K562 (cell line): Measurements from ENCODE around the gene LAMTOR1. TPM values are rescaled to one million over a fixed set of nuclear protein-coding genes. Genes with fewer than 3 reads are reported as not detected.

Experiments
- BMI1 ChIP-seq: fragments of 150-350 bp; IDR thresholded peaks from 2 replicates; pipeline ENCODE4 v1.6.1; 2014; ENCODE audit warnings: low read length
- BRD9 ChIP-seq: fragments of 450-650 bp; IDR thresholded peaks from 2 replicates; pipeline ENCODE4 v1.6.1; 2018; ENCODE audit warnings: low read depth; ENCODE audit not compliant: partially characterized antibody
- DACH1 ChIP-seq: fragments of 450-650 bp; IDR thresholded peaks from 2 replicates; pipeline ENCODE4 v1.6.1; 2018; ENCODE audit not compliant: partially characterized antibody
- GABPA ChIP-seq: fragments of 200-800 bp; sonication (Bioruptor generic); conservative IDR thresholded peaks from 2 replicates; pipeline ENCODE4 v1.6.1; 2016; ENCODE audit warnings: low read depth, missing genetic modification characterization, missing compliant biosample characterization
- GATAD2A ChIP-seq: fragments of 450-650 bp; IDR thresholded peaks from 2 replicates; pipeline ENCODE4 v1.6.1; 2017
- MAFG ChIP-seq: fragments of 450-650 bp; conservative IDR thresholded peaks from 2 replicates; pipeline ENCODE4 v1.6.1; 2016; ENCODE audit warnings: missing genetic modification characterization, missing compliant biosample characterization
- MEF2A ChIP-seq: IDR thresholded peaks from 2 replicates; pipeline ENCODE4 v1.6.1; 2011; ENCODE audit warnings: low read depth, mild to moderate bottlenecking, low read length, moderate library complexity; ENCODE audit not compliant: control insufficient read depth
- NCOA6 ChIP-seq: fragments of 450-650 bp; IDR thresholded peaks from 2 replicates; pipeline ENCODE4 v1.6.1; 2017; ENCODE audit warnings: mild to moderate bottlenecking
- NFYB ChIP-seq: IDR thresholded peaks from 2 replicates; pipeline ENCODE4 v1.6.1; 2011; ENCODE audit warnings: mild to moderate bottlenecking, moderate library complexity; ENCODE audit not compliant: insufficient read length; ENCODE audit errors: extremely low read depth
- PHTF2 ChIP-seq: fragments of 250-450 bp; sonication (Bioruptor Pico); IDR thresholded peaks from 2 replicates; pipeline ENCODE4 v1.5.0; 2021; ENCODE audit warnings: mild to moderate bottlenecking
- SMARCC2 ChIP-seq: fragments of 450-650 bp; IDR thresholded peaks from 2 replicates; pipeline ENCODE4 v1.6.1; 2017; ENCODE audit warnings: antibody characterized with exemption, moderate library complexity, mild to moderate bottlenecking, low read depth
- SMARCE1 ChIP-seq: fragments of 450-650 bp; IDR thresholded peaks from 2 replicates; pipeline ENCODE4 v1.7.1; 2016; ENCODE audit warnings: mild to moderate bottlenecking
- SRSF9 ChIP-seq: fragments of 200-400 bp; formaldehyde crosslinking; IDR thresholded peaks from 2 replicates; pipeline ENCODE4 v1.6.1; 2017; ENCODE audit warnings: low read depth, low read length, borderline replicate concordance
- YBX1 ChIP-seq: fragments of 450-650 bp; IDR thresholded peaks from 2 replicates; pipeline ENCODE4 v1.7.1; 2016; ENCODE audit warnings: mild to moderate bottlenecking
- ZEB2 ChIP-seq: fragments of 450-650 bp; IDR thresholded peaks from 2 replicates; pipeline ENCODE4 v1.6.1; 2016
- ZNF224 ChIP-seq: sonication (generic); formaldehyde crosslinking; IDR thresholded peaks from 2 replicates; pipeline ENCODE4 v1.8.0; 2022; ENCODE audit warnings: mild to moderate bottlenecking, missing genetic modification reagents
- ZNF253 ChIP-seq: fragments of 250-450 bp; sonication (Bioruptor Pico); conservative IDR thresholded peaks from 2 replicates; pipeline ENCODE4 v1.6.1; 2021; ENCODE audit warnings: mild to moderate bottlenecking
- ZNF431 ChIP-seq: sonication (generic); formaldehyde crosslinking; IDR thresholded peaks from 2 replicates; pipeline ENCODE4 v1.8.0; 2022; ENCODE audit warnings: mild to moderate bottlenecking, missing genetic modification reagents
- ZNF717 ChIP-seq: fragments of 250-450 bp; sonication (Bioruptor Pico); IDR thresholded peaks from 2 replicates; pipeline ENCODE4 v1.5.0; 2021
- polyA plus RNA-seq, 8 experiments: library from polyadenylated mRNA; depleted of rRNA in 4 of 8; stranded (reverse) in 5 of 8; unstranded in 3 of 8; fragments of >200 nt; fragmentation: Nextera tagmentation in 2 of 8; fragmentation: Illumina TruSeq in 1 of 8; extraction: Ambion mirVana in 2 of 8; extraction: Trizol in 1 of 8; gene quantifications; 2 replicates each; pipeline versions ENCODE4 v1.2.1 to v1.2.3, GENCODE V29; 2011 to 2014; ENCODE audit warnings: inconsistent platforms in 1 of 8, missing spikeins in 1 of 8
- total RNA-seq, 7 experiments: library from RNA; depleted of rRNA in 6 of 7; stranded (reverse); fragments of >200 nt in 6 of 7; fragmentation: Illumina TruSeq in 2 of 7; extraction: Trizol in 2 of 7; gene quantifications; 2 replicates each; pipeline versions ENCODE4 v1.2.1 to v1.2.3, GENCODE V29; 2011 to 2021; ENCODE audit warnings: low replicate concordance in 1 of 7
- TF ChIP-seq, protein P1 (sequence below), 3 experiments: IDR thresholded peaks in 2 of 3; conservative IDR thresholded peaks in 1 of 3; 2 replicates each; pipeline ENCODE4 v1.5.1; 2011 to 2012; ENCODE audit warnings: low read length in 3 of 3, mild to moderate bottlenecking in 3 of 3, control low read depth in 2 of 3, improper control_type of control experiment in 1 of 3, inconsistent platforms in 1 of 3, low read depth in 1 of 3, mixed read lengths in 1 of 3, moderate library complexity in 1 of 3; ENCODE audit not compliant: insufficient read depth in 2 of 3
- TF ChIP-seq, protein P2 (sequence below): sonication (generic); formaldehyde crosslinking; IDR thresholded peaks from 2 replicates; pipeline ENCODE4 v1.8.0; 2022; ENCODE audit warnings: missing genetic modification reagents, mild to moderate bottlenecking, moderate library complexity, borderline replicate concordance
- TF ChIP-seq, protein P3 (sequence below): fragments of 450-650 bp; IDR thresholded peaks from 2 replicates; pipeline ENCODE4 v1.6.1; 2016; ENCODE audit warnings: low read depth, mild to moderate bottlenecking, moderate library complexity
- TF ChIP-seq, protein P4 (sequence below): fragments of 450-650 bp; formaldehyde crosslinking; IDR thresholded peaks from 2 replicates; pipeline ENCODE4 v1.4.0; 2022; ENCODE audit warnings: mild to moderate bottlenecking, moderate library complexity
- TF ChIP-seq, protein P5 (sequence below): sonication (generic); formaldehyde crosslinking; IDR thresholded peaks from 2 replicates; pipeline ENCODE4 v1.8.1; 2023; ENCODE audit warnings: mild to moderate bottlenecking, missing genetic modification reagents

The LAMTOR1 gene
- total and polyA plus RNA-seq, 9 of the 15 experiments (the other 6 are each of a cell fraction or from before 2014, with no cell fraction given) = 62.6 to 104 (median 85.3) TPM

DNA sequence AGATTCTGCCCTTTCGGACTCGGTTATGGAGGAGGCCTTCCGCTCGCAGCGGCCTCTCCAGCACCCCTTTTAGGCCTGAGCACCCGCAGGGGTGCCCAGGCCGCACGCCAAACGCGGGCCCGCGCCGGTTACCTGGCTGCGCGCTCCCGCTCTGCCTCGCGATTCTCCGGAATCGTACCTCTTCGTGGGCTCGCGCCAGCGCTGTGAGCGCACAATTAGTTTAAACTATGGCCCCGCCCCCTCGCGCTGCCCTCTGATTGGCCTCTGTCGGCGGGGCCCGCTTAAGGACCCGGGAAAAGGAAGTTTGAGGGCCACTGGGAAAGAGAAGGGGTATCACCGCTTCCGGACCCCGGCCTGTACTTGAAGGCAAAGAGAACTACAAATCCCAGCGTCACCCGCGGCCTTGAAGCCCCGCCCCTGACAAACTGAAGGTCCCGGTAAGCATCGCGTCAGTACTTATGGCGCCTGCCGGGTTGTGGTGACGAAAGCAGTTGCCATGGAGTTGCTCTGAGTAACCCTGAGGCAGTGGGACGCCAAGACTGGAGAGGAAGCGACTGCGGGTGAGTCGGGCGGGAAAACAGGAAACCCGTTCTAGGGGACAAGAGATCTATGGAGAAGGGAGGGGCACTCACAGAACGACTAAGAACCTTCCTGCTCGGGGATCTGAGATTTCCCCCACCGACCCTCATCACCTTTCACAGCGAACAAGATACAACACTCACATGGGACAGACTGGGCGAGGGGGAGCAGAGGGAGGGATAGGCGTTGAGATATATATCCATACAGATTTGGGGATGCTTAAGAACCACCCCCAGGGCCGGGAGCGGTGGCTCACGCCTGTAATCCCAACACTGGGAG lies 22.5 kb downstream of the LAMTOR1 start, which contains the start of the genes LRRC51 and NUMA1 (continued):
- TF ChIP-seq, protein P1, sequence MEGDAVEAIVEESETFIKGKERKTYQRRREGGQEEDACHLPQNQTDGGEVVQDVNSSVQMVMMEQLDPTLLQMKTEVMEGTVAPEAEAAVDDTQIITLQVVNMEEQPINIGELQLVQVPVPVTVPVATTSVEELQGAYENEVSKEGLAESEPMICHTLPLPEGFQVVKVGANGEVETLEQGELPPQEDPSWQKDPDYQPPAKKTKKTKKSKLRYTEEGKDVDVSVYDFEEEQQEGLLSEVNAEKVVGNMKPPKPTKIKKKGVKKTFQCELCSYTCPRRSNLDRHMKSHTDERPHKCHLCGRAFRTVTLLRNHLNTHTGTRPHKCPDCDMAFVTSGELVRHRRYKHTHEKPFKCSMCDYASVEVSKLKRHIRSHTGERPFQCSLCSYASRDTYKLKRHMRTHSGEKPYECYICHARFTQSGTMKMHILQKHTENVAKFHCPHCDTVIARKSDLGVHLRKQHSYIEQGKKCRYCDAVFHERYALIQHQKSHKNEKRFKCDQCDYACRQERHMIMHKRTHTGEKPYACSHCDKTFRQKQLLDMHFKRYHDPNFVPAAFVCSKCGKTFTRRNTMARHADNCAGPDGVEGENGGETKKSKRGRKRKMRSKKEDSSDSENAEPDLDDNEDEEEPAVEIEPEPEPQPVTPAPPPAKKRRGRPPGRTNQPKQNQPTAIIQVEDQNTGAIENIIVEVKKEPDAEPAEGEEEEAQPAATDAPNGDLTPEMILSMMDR (IDR thresholded peaks at IDR 0.05 in 2 of 3, conservative IDR thresholded peaks at IDR 0.05 in 1 of 3; ENCODE audit: insufficient read depth in 2 of 3, low read depth in 1 of 3, low read length in 3 of 3) = no peak
- TF ChIP-seq NCOA6 (no peak), BMI1 (peak; percentile 97), GABPA (tag) (peak; percentile 95), ZEB2 (no peak), PHTF2 (CRISPR knock-in tag) (no peak), ZNF253 (CRISPR knock-in tag) (no peak), ZNF717 (CRISPR knock-in tag) (no peak), NFYB (peak; percentile 59), ZNF431 (CRISPR knock-in tag) (no peak; the same call in 1 of the 2 replicates), GATAD2A (no peak), ZNF224 (no peak), BRD9 (no peak), SRSF9 (no peak), SMARCE1 (peak; percentile 19; the same call in 1 of the 2 replicates), YBX1 (no peak), DACH1 (no peak), SMARCC2 (no peak), MAFG (tag) (no peak), MEF2A (no peak)
- TF ChIP-seq, protein P2, sequence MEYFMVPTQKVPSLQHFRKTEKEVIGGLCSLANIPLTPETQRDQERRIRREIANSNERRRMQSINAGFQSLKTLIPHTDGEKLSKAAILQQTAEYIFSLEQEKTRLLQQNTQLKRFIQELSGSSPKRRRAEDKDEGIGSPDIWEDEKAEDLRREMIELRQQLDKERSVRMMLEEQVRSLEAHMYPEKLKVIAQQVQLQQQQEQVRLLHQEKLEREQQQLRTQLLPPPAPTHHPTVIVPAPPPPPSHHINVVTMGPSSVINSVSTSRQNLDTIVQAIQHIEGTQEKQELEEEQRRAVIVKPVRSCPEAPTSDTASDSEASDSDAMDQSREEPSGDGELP (CRISPR knock-in tag) = peak; percentile 75; the same call in 1 of the 2 replicates
- TF ChIP-seq, protein P3, sequence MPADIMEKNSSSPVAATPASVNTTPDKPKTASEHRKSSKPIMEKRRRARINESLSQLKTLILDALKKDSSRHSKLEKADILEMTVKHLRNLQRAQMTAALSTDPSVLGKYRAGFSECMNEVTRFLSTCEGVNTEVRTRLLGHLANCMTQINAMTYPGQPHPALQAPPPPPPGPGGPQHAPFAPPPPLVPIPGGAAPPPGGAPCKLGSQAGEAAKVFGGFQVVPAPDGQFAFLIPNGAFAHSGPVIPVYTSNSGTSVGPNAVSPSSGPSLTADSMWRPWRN = no peak
- TF ChIP-seq, protein P4, sequence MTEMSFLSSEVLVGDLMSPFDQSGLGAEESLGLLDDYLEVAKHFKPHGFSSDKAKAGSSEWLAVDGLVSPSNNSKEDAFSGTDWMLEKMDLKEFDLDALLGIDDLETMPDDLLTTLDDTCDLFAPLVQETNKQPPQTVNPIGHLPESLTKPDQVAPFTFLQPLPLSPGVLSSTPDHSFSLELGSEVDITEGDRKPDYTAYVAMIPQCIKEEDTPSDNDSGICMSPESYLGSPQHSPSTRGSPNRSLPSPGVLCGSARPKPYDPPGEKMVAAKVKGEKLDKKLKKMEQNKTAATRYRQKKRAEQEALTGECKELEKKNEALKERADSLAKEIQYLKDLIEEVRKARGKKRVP (CRISPR knock-in tag) = no peak
- TF ChIP-seq, protein P5, sequence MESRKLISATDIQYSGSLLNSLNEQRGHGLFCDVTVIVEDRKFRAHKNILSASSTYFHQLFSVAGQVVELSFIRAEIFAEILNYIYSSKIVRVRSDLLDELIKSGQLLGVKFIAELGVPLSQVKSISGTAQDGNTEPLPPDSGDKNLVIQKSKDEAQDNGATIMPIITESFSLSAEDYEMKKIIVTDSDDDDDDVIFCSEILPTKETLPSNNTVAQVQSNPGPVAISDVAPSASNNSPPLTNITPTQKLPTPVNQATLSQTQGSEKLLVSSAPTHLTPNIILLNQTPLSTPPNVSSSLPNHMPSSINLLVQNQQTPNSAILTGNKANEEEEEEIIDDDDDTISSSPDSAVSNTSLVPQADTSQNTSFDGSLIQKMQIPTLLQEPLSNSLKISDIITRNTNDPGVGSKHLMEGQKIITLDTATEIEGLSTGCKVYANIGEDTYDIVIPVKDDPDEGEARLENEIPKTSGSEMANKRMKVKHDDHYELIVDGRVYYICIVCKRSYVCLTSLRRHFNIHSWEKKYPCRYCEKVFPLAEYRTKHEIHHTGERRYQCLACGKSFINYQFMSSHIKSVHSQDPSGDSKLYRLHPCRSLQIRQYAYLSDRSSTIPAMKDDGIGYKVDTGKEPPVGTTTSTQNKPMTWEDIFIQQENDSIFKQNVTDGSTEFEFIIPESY (CRISPR knock-in tag) = no peak
